Stimulated activated CD4-positive, alpha-beta T cell treated with anti-CD3 and anti-CD28 coated beads, Interleukin-15, amount 100 ng/mL, for 1 hour (primary cell): ENCODE results near the gene ITPRIP.

Source experiments
- DNase-seq, 2 donors: peaks; one replicate each; pipeline ENCODE4 v3.0.0-alpha.2; 2020; ENCODE audit warnings: low read depth in 1 of 2, low spot score in 1 of 2

The ITPRIP gene

DNA sequence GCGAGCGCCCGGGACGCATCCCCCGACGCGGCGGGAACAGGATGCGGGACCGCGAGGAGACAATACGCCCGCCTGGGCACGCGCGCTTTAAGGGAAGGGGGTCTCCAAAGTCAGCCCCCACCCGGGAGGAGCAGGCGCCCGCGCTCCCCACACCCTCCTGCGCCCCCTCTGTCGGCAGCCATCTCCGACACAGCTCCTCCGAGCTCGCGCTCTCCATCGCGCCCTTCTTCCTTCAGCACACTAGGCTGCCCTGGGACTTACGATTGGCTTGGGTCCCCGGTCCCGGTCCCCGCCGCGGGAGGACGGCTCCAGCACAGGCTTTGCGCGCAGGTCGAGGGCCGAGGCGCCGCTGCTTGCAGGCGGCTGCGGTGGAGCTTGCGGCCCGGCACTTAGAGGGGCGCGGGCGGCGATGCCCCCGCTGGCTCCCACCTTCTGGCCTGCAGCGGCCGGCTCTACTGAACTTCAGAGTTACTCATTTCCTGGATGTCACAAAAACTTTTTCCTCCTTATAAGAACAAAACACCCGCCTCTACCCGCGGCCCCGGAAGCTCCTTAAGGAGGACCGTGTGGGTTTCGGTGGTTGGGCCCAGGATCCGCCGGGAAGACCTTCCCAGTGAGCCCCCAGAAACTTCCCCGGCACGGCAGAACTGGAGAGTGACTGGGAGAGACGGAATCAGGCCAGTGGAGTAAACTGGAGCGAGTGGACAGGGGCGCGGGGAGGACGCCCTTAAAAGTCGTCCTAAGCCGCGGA lies at the start of gene ITPRIP:
Gene ITPRIP, minus strand, starts transcription at position 481 of the 751 bp plus-strand sequence. CDS start 22,414 bp downstream, outside the sequence.
- DNase-seq, result peak; percentile 52 to 53

GRCh38 chr10:104387130-104387888 lies 49.0 kb upstream of the ITPRIP start:
- no peak for DNase-seq

GRCh38 chr10:104380336-104380735 lies 42.1 kb upstream of the ITPRIP start:
- no peak for DNase-seq

DNA sequence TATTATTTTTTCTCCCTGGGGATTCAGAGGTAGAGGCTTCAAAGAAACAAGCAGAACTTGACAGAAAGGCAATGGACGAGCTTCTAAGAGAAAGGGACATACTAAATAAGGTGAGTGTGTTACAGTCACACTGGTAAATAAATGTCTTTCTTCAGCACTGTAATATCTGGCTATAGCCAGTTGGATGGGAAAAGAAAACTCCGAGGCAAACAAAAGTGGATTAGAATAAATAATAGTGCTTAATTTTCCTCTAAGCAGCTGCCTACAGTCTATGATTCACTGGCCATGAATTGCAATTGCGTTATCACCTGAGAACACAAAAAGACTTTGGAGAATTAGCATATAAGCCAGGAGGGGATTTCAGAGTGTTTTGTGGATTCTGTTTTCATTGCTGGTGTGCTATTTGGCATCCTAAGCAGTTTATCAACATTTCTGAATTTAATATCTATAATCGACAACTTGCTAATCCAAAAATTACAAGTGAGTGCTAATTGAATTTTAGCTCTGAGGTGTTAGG lies 38.6 kb upstream of the ITPRIP start:
- no peak for DNase-seq

DNA sequence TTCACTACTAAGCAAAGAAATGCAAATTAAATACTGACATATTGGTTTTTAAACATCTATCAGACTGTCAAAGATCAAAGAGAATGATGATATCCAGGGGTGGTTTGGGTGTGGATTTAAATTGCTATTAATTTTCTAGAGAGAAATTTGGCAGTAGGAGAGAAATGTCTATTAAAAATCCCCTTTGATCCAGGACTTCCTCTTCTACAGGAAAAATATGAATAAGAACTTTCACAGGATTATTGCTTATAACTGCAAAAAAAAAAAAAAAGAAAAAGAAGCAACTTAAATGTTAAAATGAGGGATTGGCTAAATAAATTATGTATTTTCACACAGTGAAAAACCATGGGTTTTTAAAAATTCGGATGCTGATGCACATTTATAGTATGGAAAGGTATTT lies 36.3 kb upstream of the ITPRIP start:
- DNase-seq, result no peak

GRCh38 chr10:104371753-104372152 lies 33.5 kb upstream of the ITPRIP start:
- DNase-seq, result no peak

DNA sequence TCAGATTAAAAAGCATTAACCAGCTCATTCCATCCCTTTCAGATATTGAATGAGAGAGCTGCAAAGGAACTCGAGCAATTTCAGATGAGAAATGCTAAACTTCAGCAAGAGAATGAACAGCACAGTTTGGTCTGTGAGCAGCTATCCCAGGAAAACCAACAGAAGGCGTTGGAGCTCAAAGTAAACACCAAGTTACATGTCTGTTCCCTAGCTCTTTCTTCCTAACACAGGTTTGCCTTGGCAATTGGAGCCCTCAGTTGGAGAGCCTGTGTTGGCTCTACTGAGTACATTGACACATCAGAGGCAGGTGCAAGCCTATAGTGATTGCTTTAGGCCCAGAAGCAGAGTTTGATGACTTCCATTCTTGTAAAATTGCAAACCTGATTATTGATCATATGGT lies 30.1 kb upstream of the ITPRIP start:
- no peak for DNase-seq

DNA sequence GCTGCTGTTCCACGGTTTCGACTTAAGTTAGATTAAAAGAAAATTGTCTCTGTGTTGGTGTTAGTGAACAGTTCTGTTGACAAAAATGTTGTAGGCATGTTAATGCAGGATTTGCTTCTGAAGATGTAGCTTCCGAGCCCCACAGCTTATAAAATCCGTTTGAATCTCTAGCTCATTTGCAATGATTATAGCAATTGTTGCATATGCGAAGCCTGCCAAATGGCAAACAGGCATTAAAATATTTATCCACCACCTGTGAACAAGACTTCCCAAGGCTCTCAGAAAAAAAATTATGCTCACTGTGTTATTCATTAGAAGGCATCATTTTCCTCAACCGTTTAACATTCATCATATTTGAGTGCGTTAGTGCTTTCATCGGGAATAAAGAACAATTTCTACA lies 29.6 kb upstream of the ITPRIP start:
- no peak for DNase-seq

GRCh38 chr10:104359811-104360210 lies 21.5 kb upstream of the ITPRIP start:
- DNase-seq, result no peak

- DNase-seq, result peak; percentile 77 to 85
These were observed 15.2 kb upstream of the ITPRIP start, which contains the start of gene CFAP58 for GRCh38 chr10:104353325-104354048. Gene CFAP58 (plus strand): TSS chr10:104353833. CDS start chr10:104353898, 65 bp downstream.

DNA sequence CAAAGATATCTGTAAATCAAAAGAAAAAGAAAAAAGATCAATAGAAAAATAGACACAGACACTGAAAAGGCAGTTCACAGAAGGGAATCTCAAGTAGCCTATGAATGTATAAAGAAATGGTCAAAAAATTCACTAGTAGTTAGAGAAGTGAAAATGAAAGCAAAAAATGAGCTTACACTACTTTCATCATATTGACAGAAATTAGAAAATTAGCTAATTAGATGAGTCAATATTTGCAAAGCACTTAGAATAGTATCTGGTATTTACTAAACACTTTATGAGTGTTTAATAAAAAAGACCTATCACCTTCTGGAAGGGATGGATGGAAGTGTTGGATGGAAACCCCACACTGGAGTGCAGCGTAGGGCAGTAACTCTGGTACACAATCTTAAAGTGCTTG lies 13.7 kb upstream of the ITPRIP start:
- DNase-seq, result no peak

DNA sequence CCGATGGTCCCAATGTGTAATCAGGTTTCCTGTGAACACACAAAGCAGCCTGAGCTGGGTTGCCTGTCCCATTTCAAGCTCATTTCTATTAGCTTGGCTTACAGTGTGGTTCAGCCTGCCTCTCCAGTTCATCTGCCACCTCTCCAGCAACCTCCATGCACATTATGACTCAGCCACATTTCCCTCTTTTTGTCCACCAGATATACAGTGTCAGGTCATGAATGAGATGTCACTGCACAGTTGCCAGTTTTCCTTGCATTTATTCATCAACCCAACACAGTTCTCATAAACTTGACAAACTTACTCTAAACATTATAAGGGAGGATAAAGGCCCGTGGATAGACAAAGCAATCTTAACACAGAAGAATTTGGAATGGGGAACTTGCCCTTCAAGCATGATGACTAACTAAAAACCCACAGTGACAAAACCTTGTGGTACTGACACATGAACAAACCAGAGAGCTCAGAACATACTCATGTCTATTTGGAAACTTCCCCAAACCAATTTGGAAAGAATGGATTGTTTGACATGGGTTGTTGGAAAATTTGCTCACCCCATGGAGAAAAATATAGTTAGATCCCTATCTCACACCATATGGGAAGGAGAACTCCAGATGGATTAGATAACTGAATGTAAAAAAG lies 12.9 kb upstream of the ITPRIP start:
- DNase-seq, result no peak

- no peak for DNase-seq
These were observed 11.9 kb upstream of the ITPRIP start for GRCh38 chr10:104350127-104350635.

- DNase-seq, result no peak
These were observed 11.4 kb upstream of the ITPRIP start for GRCh38 chr10:104349623-104350126.

DNA sequence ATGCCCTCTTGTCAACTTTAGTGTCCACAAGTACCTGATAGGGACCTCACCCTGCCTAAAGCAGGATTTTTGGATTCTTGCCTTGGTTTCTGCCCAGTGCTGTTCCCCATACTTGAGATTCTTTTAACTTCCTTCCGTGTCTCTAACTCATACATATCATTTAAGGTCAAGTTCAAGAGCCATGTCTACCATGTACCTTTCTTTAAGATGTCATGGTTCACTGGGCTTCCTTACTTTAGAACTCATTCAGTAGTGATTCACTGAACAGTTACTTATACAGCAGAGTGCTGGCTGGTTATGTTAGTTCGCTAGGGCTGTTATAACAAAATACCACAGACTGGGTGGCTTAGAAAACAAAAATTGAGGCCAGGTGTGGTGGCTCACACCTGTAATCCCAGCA lies 10.3 kb upstream of the ITPRIP start:
- DNase-seq, result no peak

DNA sequence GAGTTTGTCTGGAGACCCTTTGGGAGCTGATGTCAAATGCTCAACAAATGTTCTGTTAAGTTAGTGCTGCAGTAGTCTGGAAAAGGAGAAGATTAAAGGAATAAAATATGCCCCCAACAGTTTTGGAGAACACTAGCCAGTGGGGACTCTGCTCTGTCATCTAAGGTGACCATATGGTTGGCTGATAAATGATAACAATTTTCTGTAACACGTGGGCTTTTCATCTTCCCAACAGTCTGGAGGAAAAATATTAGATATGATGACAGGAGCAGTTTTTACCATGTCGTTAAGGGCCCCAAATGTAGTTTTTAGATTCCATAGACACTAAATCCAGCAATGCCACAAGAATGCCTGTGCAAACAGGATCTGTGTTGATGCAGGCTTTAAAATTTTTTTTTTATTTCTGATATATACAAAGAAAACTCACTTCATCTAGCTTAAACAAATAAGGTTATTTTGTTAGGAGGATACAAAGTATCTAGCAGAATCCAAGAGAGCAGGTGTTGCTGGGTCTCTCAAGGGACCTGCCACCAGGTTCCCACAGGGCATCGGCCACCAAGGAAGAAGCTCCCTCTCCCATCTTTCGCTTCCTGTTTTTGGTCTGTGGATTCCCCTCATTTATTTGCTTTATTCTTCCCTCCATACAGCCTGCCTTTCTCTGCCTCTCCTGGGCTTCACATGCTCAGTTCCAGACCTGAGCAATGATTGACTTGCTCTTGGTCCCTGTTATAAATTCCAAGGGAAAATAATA lies 9.2 kb upstream of the ITPRIP start:
- DNase-seq, result no peak

DNA sequence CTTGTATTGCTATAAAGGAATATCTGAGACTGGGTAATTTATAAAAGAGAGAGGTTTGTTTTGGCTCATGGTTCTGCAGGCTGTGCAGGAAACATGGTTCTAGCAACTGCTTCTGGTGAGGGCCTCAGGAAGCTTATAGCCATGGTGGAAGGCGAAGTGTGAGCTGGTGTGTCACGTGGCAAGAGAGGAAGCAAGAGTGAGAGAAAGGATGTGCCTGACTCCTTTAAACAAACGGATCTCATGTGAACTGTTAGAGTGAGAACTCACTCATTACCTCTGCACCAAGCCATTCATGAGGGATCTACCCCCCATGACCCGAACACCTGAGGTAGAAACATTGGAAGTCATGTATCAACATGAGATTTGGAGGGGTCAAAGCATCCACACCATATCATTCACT lies 7.7 kb upstream of the ITPRIP start:
- no peak for DNase-seq

GRCh38 chr10:104345515-104345914 lies 7.2 kb upstream of the ITPRIP start:
- DNase-seq, result no peak

DNA sequence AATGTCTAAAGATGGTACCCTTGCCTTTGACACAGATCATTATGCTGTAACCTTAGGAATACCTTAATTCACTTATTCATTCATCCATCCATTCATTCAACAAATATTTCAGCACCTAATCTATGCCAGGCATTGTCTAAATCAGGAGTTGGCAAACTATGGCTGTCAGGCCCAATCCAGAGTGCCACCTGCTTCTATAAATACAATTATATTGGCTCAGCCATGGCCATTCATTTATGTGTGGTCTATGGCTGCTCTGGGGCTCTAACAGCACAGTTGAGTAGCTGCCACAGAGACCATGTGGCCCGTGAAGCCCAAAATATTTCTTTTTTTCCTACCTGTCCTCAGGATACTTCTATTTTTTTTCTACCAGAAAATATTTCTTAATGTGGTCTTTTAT lies 6.0 kb upstream of the ITPRIP start:
- no peak for DNase-seq

GRCh38 chr10:104342941-104343411 lies 4.7 kb upstream of the ITPRIP start:
- no peak for DNase-seq
